SK-N-SH (cell line): ENCODE data around the gene ASB15.

Source experiments
- CTCF ChIP-seq: fragments of 200-600 bp; sonication (generic); IDR thresholded peaks from 2 replicates; pipeline ENCODE4 v1.6.1; 2017; ENCODE audit warnings: antibody characterized with exemption, mild to moderate bottlenecking, moderate library complexity
- EZH2phosphoT487 ChIP-seq: fragments of 200-600 bp; sonication (generic); IDR thresholded peaks from 2 replicates; pipeline ENCODE4 v1.6.1; 2017; ENCODE audit warnings: low read depth, mixed run types, mild to moderate bottlenecking, antibody characterized with exemption, moderate library complexity, borderline replicate concordance
- RAD21 ChIP-seq: IDR thresholded peaks from 2 replicates; pipeline ENCODE4 v1.6.1; 2012; ENCODE audit warnings: mild to moderate bottlenecking, low read length

- no peak for TF ChIP-seq CTCF
- TF ChIP-seq EZH2phosphoT487: no peak
- TF ChIP-seq RAD21: no peak
Measured at GRCh38 chr7:123571187-123571586, 30.4 kb upstream of the ASB15 start.
